H9 (cell line): Measurements from ENCODE around the gene STX8. TPM values are rescaled to one million over a fixed set of nuclear protein-coding genes. Genes with fewer than 3 reads are reported as not detected.

Experiments
- DNase-seq: peaks from one replicate; pipeline ENCODE4 v3.0.0-alpha.2; 2017
- H2AFZ ChIP-seq: one replicate; pipeline ENCODE4 v1.6.1; 2013; ENCODE audit warnings: mild to moderate bottlenecking, low read length, control low read depth, moderate library complexity
- H2AK5ac ChIP-seq: 2 replicates; pipeline ENCODE4 v1.6.1; 2013; ENCODE audit warnings: low read length, control low read depth, mixed read lengths; ENCODE audit not compliant: insufficient read length
- H2BK120ac ChIP-seq: one replicate; pipeline ENCODE4 v1.6.1; 2013; ENCODE audit warnings: low read depth, mild to moderate bottlenecking, low read length, control low read depth, inconsistent platforms; ENCODE audit not compliant: poor library complexity, severe bottlenecking
- H2BK12ac ChIP-seq: 2 replicates; pipeline ENCODE4 v1.6.1; 2013; ENCODE audit warnings: low read length, control low read depth, mixed read lengths, low read depth; ENCODE audit not compliant: insufficient read length
- H2BK15ac ChIP-seq: 2 replicates; pipeline ENCODE4 v1.6.1; 2013; ENCODE audit warnings: low read depth, low read length, control low read depth
- H2BK20ac ChIP-seq: one replicate; pipeline ENCODE4 v1.6.1; 2013; ENCODE audit warnings: low read depth, mild to moderate bottlenecking, low read length, control low read depth, inconsistent platforms; ENCODE audit not compliant: poor library complexity, severe bottlenecking
- H2BK5ac ChIP-seq: 2 replicates; pipeline ENCODE4 v1.6.1; 2013; ENCODE audit warnings: low read length, control low read depth, mixed read lengths; ENCODE audit not compliant: insufficient read length
- H3K14ac ChIP-seq: 2 replicates; pipeline ENCODE4 v1.6.1; 2013; ENCODE audit warnings: low read length, control low read depth; ENCODE audit not compliant: insufficient read depth
- H3K18ac ChIP-seq: 2 replicates; pipeline ENCODE4 v1.6.1; 2013; ENCODE audit warnings: low read depth, mild to moderate bottlenecking, mixed read lengths, low read length, control low read depth; ENCODE audit not compliant: insufficient read length
- H3K23ac ChIP-seq: 2 replicates; pipeline ENCODE4 v1.6.1; 2013; ENCODE audit warnings: low read length, control low read depth, mixed read lengths, low read depth; ENCODE audit not compliant: insufficient read length
- H3K23me2 ChIP-seq: 2 replicates; pipeline ENCODE4 v1.6.1; 2013; ENCODE audit warnings: low read depth, mild to moderate bottlenecking, mixed read lengths, low read length, control low read depth; ENCODE audit not compliant: insufficient read length, poor library complexity, severe bottlenecking
- H3K27ac ChIP-seq: 2 replicates; pipeline ENCODE4 v1.5.1; 2013; ENCODE audit warnings: low read length, control low read depth, mixed read lengths, low read depth; ENCODE audit not compliant: insufficient read length
- H3K27me3 ChIP-seq: 2 replicates; pipeline ENCODE4 v1.6.1; 2013; ENCODE audit warnings: low read length, control low read depth, inconsistent platforms; ENCODE audit not compliant: insufficient read depth
- H3K4ac ChIP-seq: 2 replicates; pipeline ENCODE4 v1.6.1; 2013; ENCODE audit warnings: low read depth, mild to moderate bottlenecking, control low read depth, inconsistent platforms, low read length, moderate library complexity
- H3K4me1 ChIP-seq: 2 replicates; pipeline ENCODE4 v1.6.1; 2013; ENCODE audit warnings: low read length, control low read depth, inconsistent platforms; ENCODE audit not compliant: insufficient read depth
- H3K4me2 ChIP-seq: 2 replicates; pipeline ENCODE4 v1.6.1; 2013; ENCODE audit warnings: low read length, control low read depth, mixed read lengths; ENCODE audit not compliant: insufficient read length, insufficient read depth
- H3K56ac ChIP-seq: 2 replicates; pipeline ENCODE4 v1.6.1; 2013; ENCODE audit warnings: low read depth, mild to moderate bottlenecking, mixed read lengths, low read length, control low read depth; ENCODE audit not compliant: insufficient read length
- H3K79me1 ChIP-seq: 2 replicates; pipeline ENCODE4 v1.6.1; 2013; ENCODE audit warnings: low read depth, mild to moderate bottlenecking, moderate library complexity, low read length, control low read depth, inconsistent platforms; ENCODE audit not compliant: insufficient read depth, poor library complexity, severe bottlenecking
- H3K79me2 ChIP-seq: 2 replicates; pipeline ENCODE4 v1.6.1; 2013; ENCODE audit warnings: low read length, control low read depth, inconsistent platforms; ENCODE audit not compliant: insufficient read depth
- H3K9ac ChIP-seq: 2 replicates; pipeline ENCODE4 v1.6.1; 2013; ENCODE audit warnings: low read length, control low read depth, mixed read lengths; ENCODE audit not compliant: insufficient read length; ENCODE audit errors: extremely low read depth
- H3K9me3 ChIP-seq: one replicate; pipeline ENCODE4 v1.6.1; 2013; ENCODE audit warnings: low read depth, low read length, inconsistent platforms; ENCODE audit not compliant: control insufficient read depth
- H3T11ph ChIP-seq: one replicate; pipeline ENCODE4 v1.6.1; 2013; ENCODE audit warnings: mild to moderate bottlenecking, low read length, control low read depth, inconsistent platforms
- H4K20me1 ChIP-seq: one replicate; pipeline ENCODE4 v1.6.1; 2013; ENCODE audit not compliant: control insufficient read depth, insufficient read length, insufficient read depth
- H4K5ac ChIP-seq: 2 replicates; pipeline ENCODE4 v1.6.1; 2013; ENCODE audit warnings: low read depth, mild to moderate bottlenecking, mixed read lengths, low read length, control low read depth; ENCODE audit not compliant: insufficient read length
- H4K8ac ChIP-seq: replicated peaks from 2 replicates; pipeline ENCODE4 v1.6.1; 2013; ENCODE audit warnings: low read length, control low read depth, mixed read lengths, low read depth; ENCODE audit not compliant: insufficient read length
- H4K91ac ChIP-seq: 2 replicates; pipeline ENCODE4 v1.6.1; 2013; ENCODE audit warnings: low read depth, mild to moderate bottlenecking, moderate library complexity, mixed read lengths, low read length, control low read depth; ENCODE audit not compliant: insufficient read length
- H3K27ac Mint-ChIP-seq, 3 experiments: 2 replicates in 2 of 3; 3 replicates in 1 of 3; pipeline ENCODE4 v1.8.0; 2020 to 2021; ENCODE audit warnings: mixed read lengths in 3 of 3, mild to moderate bottlenecking in 1 of 3, moderate library complexity in 1 of 3
- H3K27me3 Mint-ChIP-seq: 2 replicates; pipeline ENCODE4 v1.8.0; 2021; ENCODE audit warnings: low read depth, mild to moderate bottlenecking, moderate library complexity, mixed read lengths
- H3K36me3 Mint-ChIP-seq, 3 experiments: 2 replicates in 2 of 3; 3 replicates in 1 of 3; pipeline ENCODE4 v1.8.0; 2020 to 2021; ENCODE audit warnings: low read depth in 3 of 3, mixed read lengths in 3 of 3; ENCODE audit not compliant: insufficient read depth in 1 of 3
- H3K4me1 Mint-ChIP-seq, 2 experiments: 2 replicates each; pipeline ENCODE4 v1.8.0; 2020; ENCODE audit warnings: mixed read lengths in 2 of 2
- H3K4me3 Mint-ChIP-seq, 2 experiments: 2 replicates in 1 of 2; 3 replicates in 1 of 2; pipeline ENCODE4 v1.8.0; 2020 to 2021; ENCODE audit warnings: mild to moderate bottlenecking in 2 of 2, mixed read lengths in 2 of 2, moderate library complexity in 1 of 2
- H3K9me3 Mint-ChIP-seq, 2 experiments: 2 replicates in 1 of 2; 3 replicates in 1 of 2; pipeline ENCODE4 v1.8.0; 2020; ENCODE audit warnings: mild to moderate bottlenecking in 2 of 2, mixed read lengths in 2 of 2, moderate library complexity in 1 of 2
- CTCF ChIP-seq: fragments of 200-600 bp; sonication (generic); conservative IDR thresholded peaks from 3 replicates; pipeline ENCODE4 v1.8.0; 2021; ENCODE audit warnings: antibody characterized with exemption, mild to moderate bottlenecking
- WGBS: extraction: QIAGEN DNeasy Blood & Tissue Kit; methylation state at CpG from one replicate; pipeline ENCODE4 v1.1.7; 2013; ENCODE audit warnings: missing lambda C conversion rate, low lambda C conversion rate, mixed read lengths; ENCODE audit not compliant: insufficient read length; ENCODE audit errors: extremely low coverage; 5-methylcytosine and 5-hydroxymethylcytosine counted together
- total RNA-seq: library from RNA; stranded (reverse); gene quantifications from 2 replicates; pipeline ENCODE4 v1.2.1, GENCODE V29; 2021

Gene STX8
- total RNA-seq, 1 experiment from 2014 or later = 55.1 TPM

GRCh38 chr17:9410301-9410700 lies 165.3 kb downstream of the STX8 start:
- Histone ChIP-seq H4K20me1 (no peaks in the 10 kb centered on the region), H2BK20ac (no peak overlapping the region), H3K4me2 (no peak overlapping the region), H2BK12ac (no peak overlapping the region), H4K8ac (no peak overlapping the region), H2AFZ (no peak overlapping the region), H3K56ac (no peak overlapping the region), H3K14ac (no peak overlapping the region), H3K4me1 (no peaks in the 10 kb centered on the region), H2BK15ac (no peak overlapping the region), H3K23ac (no peak overlapping the region), H3K27me3 (no peaks in the 10 kb centered on the region), H2AK5ac (no peak overlapping the region), H3K4ac (no peak overlapping the region), H4K91ac (no peak overlapping the region), H3K23me2 (no peaks in the 10 kb centered on the region), H3T11ph (no peak overlapping the region), H3K9ac (no peak overlapping the region), H3K18ac (no peak overlapping the region), H3K27ac (no peak overlapping the region), H2BK120ac (no peak overlapping the region), H4K5ac (no peak overlapping the region), H3K79me1 (no peaks in the 10 kb centered on the region), H3K79me2 (no peaks in the 10 kb centered on the region), H3K9me3 (no peaks in the 10 kb centered on the region), H2BK5ac (no peak overlapping the region)
- TF ChIP-seq CTCF = no peak
- Mint-ChIP-seq H3K4me3 (no peak overlapping the region), H3K27ac (no peak overlapping the region), H3K36me3 (no peaks in the 10 kb centered on the region), H3K27me3 (no peaks in the 10 kb centered on the region), H3K4me1 (peaks cover 18 to 21% of the 10 kb centered on the region in 2 experiments), H3K9me3 (no peaks in the 10 kb centered on the region)
- WGBS = no CpG with 5 or more reads among the region's 9 CpGs
- no peak for DNase-seq
